SH-SY5Y (cell line): ENCODE data around the gene PYHIN1.

Source experiments
- GATA2 ChIP-seq: IDR thresholded peaks from 2 replicates; pipeline ENCODE4 v1.6.1; 2011; ENCODE audit warnings: mild to moderate bottlenecking, low read depth, low read length
- GATA3 ChIP-seq: IDR thresholded peaks from 2 replicates; pipeline ENCODE4 v1.6.1; 2011; ENCODE audit warnings: low read depth, mild to moderate bottlenecking, low read length, moderate library complexity

DNA sequence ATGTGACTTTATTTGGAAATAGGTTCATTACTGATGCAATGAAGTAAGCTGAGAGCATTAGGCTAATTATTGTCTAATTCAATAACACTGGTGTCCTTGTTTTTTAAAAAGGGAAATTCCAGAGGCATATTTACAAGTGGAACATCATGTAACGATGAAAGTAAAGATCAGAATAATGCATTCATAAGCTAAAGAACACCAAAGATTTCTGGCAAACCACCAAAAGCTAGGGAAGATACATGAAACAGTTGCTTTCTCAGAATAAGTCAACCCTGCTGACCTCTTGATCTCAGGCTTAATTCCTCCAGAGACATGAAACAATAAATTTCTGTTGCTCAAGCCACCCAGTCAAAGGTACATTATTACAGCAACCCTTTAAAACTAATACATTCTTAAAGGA, 58.1 kb downstream of the PYHIN1 start:
- TF ChIP-seq GATA3 (no peak), GATA2 (no peak)
